ENCODE measurements around the gene USPL1.
A peak's percentile ranks its signal among the peaks of the same experiment; 100 is the strongest.
"Not testable (repeated sequence)": the region's sequence is repeated elsewhere in the genome, so short reads cannot be mapped to it uniquely, and the experiment has no call there.

USPL1 gene

DNA sequence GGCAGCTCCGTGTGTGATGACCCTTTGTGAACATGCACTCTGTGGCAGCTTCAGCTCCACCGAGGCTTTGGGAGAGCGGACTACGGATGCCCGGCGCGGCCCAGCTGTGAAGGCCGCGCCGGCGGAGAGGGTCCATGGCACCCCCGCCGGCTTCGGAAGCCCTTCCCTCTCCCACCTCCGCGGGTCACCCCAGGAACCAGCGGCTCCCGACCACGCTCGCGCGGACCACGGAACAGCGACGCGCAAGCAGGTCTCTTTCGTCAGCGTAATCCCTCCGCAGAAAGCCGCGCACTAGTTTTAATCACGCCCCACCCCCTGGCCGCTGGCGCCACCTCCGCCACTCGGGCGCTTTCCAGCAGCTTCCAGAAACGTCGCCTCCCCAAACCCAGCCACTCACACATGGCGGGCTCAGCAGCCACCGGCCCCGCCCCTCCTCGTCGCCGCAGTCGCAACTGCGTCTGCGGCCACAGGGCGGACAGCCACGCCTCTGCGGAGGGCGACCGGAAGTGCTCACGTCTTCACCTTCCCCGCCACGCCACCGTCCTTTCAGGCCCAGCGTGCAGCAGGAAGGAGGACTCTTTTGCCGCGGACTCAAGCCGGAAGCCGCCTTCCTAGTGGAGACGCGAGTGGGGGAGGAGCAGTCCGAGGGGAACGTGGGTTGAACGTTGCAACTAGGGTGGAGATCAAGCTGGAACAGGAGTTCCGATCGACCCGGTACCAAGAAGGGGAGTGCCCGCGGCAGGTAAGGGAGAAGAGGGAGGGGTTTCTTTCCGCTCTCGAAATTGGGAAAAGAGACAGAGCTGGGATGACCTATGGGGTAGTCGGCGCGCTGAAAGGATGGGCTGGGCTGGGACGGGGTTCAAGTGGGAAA lies at the start of gene USPL1:
TSS of gene USPL1 (plus strand) at position 606 of the 871 bp plus-strand sequence. CDS start 3,221 bp downstream, outside the sequence.
- DNase-seq (ENCODE audit: low read depth in 2 of 2) = peak; percentile 97

DNA sequence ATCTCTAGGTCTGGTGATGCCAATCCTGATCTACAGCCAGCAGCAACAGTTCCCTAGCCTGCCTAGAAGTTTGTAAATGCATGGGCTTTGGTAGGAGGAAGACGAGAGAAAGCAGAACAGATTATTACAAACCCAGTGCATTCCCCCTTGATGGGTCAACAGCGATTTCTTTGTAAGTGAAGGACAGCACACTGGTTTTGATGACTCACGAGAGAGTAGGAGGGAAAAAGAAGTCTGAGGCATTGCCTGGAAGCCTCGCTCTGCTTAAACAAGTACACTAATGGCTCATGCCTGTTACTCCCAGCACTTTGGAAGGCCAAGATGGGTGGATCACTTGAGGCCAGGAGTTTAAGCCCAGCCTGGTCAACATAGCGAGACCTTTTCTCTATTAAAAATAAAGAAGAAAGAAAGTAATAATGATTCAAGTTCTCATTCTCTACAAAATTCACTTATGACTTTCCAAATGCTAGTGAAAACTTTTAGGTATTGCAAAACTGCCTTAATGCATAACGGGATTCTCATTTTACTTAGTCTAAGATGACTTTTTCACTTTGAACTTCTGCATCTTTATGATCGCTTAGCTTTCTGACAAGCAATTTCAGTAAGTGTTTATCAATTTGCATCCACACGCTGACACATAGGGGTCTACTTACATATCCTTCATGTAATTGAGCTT lies 47.7 kb upstream of the USPL1 start:
- DNase-seq (ENCODE audit: low read depth in 2 of 2) = no peak

DNA sequence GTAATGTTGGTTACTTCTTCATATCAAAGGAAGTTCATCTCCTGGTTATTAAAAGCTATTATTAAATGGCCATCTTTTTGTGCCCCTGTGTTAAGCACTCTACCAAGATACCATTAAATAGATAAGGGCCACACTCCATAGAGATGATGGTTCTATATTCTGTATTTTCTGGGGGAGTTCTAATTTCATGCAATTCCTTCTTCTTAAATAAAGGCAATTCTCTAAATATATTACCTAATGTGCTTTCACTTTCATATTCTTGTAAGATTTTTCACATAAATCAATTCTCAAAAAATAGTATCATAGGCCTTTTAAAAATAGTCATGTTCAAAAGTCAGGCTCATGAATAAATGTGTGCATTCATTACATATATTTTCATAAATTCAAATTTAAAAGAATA lies 47.0 kb upstream of the USPL1 start:
- no peak for DNase-seq (ENCODE audit: low read depth in 2 of 2)

DNA sequence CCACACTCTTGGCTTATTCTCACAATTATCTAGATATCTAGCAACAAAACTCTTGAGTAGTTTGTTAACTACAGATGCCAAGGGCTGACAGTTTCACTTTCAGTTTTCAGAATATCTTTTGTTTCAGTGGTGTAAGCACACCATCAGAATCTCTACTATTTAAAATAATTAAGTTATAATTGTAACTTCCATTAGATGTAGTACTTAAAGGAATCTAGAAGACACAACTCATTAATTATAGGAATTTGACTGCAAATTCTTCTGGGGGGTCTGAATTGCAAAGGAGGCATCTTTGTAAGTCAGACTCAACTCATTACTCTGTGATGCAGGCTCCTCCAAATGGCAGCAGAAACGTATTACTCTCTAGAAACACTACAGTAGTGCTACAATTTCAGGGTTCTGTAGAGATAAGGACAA lies 44.9 kb upstream of the USPL1 start:
- DNase-seq (ENCODE audit: low read depth in 2 of 2) = no peak

GRCh38 chr13:30576528-30576927 lies 41.2 kb upstream of the USPL1 start:
- peak; percentile 5 to 8 for DNase-seq (ENCODE audit: low read depth in 2 of 2)

GRCh38 chr13:30577401-30577852 lies 40.3 kb upstream of the USPL1 start:
- peak in 1 of 2 donors; percentile 13 for DNase-seq (ENCODE audit: low read depth in 2 of 2)

GRCh38 chr13:30580852-30581502 lies 36.7 kb upstream of the USPL1 start:
- DNase-seq (ENCODE audit: low read depth in 2 of 2) = no peak

DNA sequence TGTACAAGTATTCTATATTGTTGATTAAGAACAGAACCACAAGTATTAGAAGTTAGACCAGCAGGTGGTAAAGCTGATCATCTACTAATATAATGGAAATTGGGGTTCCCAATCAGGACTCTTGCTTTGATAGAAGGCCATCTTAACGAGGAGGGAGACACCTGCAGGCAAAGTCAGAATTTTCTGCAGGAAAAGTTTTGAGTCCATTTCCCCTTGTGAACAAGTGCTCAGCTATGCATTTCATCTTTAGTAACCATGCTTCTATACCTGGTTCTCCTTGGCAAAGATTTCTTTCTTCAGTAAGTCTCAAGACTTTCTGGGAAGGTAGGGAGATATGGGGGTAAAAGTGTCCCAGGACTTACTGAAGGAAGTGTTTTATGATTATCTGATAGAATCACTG lies 36.1 kb upstream of the USPL1 start:
- no peak for DNase-seq (ENCODE audit: low read depth in 2 of 2)

GRCh38 chr13:30584051-30584731 lies 33.5 kb upstream of the USPL1 start:
- DNase-seq (ENCODE audit: low read depth in 2 of 2) = no peak

GRCh38 chr13:30585748-30586262 lies 31.9 kb upstream of the USPL1 start:
- no peak for DNase-seq (ENCODE audit: low read depth in 2 of 2)

- no peak for DNase-seq (ENCODE audit: low read depth in 2 of 2)
These were observed 30.5 kb upstream of the USPL1 start for GRCh38 chr13:30587231-30587630.

DNA sequence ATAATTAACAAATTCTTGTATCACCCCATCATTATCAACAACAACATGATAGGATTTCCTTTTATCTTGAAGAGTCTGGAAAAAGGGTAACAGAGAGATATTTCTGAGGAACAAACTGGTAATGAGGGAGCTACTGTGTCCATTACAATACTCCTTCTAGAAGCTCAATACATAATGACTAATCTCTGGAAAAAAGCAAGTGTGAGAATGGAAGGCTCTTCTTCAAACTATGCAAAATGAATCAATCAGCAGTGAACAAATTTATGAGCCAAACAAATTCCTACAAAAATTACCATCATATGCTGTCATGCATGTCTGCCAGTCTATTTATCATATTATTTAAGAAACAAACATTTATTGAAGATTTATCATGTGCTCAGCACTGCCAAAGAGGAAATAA lies 30.0 kb upstream of the USPL1 start:
- no peak for DNase-seq (ENCODE audit: low read depth in 2 of 2)

- DNase-seq (ENCODE audit: low read depth in 2 of 2) = no peak
These were observed 24.7 kb upstream of the USPL1 start for GRCh38 chr13:30593001-30593400.

DNA sequence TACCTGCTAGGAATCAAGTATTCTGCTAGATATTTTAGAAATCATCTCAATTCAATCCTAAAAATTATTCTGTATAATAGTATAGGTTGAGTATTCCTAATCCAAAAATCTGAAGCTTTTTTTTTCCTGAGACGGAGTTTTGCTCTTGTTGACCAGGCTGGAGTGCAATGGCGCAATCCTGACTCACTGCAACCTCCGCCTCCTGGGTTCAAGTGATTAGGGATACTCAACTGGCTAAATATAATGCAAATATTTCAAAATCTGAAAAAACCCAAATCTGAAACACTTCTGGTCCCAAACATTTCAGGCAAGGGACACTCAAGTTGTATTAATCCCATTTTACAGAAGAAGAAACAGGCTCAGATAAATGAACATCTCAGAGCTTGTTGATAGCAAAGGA lies 17.2 kb upstream of the USPL1 start:
- no peak for DNase-seq (ENCODE audit: low read depth in 2 of 2)

GRCh38 chr13:30601836-30602235 lies 15.9 kb upstream of the USPL1 start:
- no peak for DNase-seq (ENCODE audit: low read depth in 2 of 2)

GRCh38 chr13:30605052-30605451 lies 12.7 kb upstream of the USPL1 start:
- DNase-seq (ENCODE audit: low read depth in 2 of 2) = no peak

- not testable (repeated sequence) for DNase-seq (ENCODE audit: low read depth in 2 of 2)
These were observed 10.5 kb upstream of the USPL1 start for GRCh38 chr13:30607186-30607585.

DNA sequence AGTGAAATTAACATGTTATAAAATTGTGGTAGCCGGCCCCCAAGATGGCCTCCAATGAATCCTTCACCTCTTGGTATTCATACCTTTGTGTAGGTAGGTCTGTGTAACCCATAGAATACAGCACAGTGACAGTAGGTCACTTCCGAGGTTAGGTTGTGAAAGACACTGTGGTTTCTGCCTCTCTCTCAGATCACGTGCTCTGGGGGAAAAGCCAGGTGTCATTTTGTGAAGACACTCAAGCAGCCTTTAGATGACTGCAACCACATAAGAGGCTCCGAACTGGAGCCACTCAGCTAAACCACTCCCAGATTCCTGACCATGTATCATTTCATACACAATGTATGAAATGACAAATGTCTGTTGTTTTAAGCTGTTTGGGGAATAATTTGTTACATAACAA lies 9.8 kb upstream of the USPL1 start:
- DNase-seq (ENCODE audit: low read depth in 2 of 2) = peak in 1 of 2 donors; percentile 21

- DNase-seq (ENCODE audit: low read depth in 2 of 2) = no peak
These were observed 9.4 kb upstream of the USPL1 start for GRCh38 chr13:30608364-30608763.

GRCh38 chr13:30610311-30610710 lies 7.4 kb upstream of the USPL1 start:
- no peak for DNase-seq (ENCODE audit: low read depth in 2 of 2)

DNA sequence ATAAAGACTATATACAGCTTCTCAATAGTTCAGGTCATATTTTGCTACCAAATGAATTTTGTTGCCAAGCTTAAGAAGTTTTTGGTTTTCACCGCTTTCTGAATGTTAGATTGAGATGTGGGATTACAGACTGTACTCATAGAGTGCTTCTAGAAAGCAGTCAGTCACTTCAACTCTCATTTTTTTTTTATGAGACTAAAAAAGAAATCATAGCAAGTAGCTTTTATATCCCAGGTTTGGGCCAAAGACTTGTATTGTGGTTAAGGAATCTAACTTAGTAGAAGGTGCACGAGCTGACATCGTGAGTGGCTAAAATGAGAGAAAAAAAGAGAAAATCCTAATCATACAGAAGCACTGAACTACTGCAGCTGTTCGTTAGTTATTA lies 2.2 kb upstream of the USPL1 start:
- no peak for DNase-seq (ENCODE audit: low read depth in 2 of 2)

All from activated CD4-positive, alpha-beta T cell treated with anti-CD3 and anti-CD28 coated beads for 24 hours (primary cell).